GM12872 (cell line): ENCODE data around the gene KIR2DL1.
"Not testable (repeated sequence)": the region's sequence is repeated elsewhere in the genome, so short reads cannot be mapped to it uniquely, and the experiment has no call there.

ENCODE experiments used
- CTCF ChIP-seq: IDR thresholded peaks from 3 replicates; pipeline ENCODE4 v1.5.1; 2011; ENCODE audit warnings: low read depth, mild to moderate bottlenecking, low read length, moderate library complexity; ENCODE audit not compliant: insufficient read depth

The KIR2DL1 gene

GRCh38 chr19:54832496-54832895, 62.9 kb downstream of the KIR2DL1 start, which contains the start of gene KIR2DS4:
Gene KIR2DS4 (plus strand): TSS chr19:54832676.
- not testable (repeated sequence) for TF ChIP-seq CTCF
